HG03025 (cell line): ENCODE measurements around the gene PUS1.
"Not testable (repeated sequence)": the region's sequence is repeated elsewhere in the genome, so short reads cannot be mapped to it uniquely, and the experiment has no call there.

ENCODE experiments used
- ATAC-seq: cut with Tn5 transposase; IDR thresholded peaks from one replicate; pipeline ENCODE4 v1.9.1; 2021; ENCODE audit warnings: mild to moderate bottlenecking, moderate library complexity; ENCODE audit not compliant: unreplicated experiment, low FRiP score

Gene PUS1

DNA sequence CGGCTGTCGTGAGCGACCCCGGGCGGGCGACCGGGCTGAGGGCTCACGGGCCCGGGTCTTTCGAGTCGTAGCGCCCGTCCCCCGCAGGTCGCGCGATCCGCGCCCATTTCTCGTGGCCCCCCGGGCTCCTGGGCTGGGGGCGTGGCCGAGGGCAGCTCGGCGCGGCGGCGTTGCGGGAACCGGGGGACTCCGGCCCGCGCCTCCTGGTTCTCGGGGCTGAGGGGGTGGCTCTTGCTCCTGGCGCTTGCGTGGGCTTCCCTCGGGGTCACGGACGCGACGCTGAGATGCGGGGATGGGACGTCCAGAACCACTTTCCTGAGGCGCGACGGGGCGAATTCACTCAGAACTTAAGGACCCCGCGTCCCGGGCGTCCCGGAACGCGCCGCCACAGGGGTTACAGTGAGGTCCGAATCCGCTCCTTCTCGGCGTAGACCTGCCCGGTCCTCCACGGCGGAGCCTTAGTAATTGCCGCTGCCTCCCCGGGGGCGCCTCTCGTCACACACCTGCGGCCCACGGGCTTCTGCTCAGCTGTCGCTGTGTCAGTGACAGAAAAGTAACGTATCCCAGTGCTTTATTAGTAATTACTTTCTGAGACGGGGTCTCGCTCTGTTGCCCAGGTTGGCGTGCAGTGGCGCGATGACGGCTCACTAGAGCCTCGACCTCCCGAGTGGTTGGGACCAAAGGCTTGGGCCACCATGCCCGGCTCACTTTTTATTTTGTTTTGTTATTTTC lies 21.3 kb downstream of the PUS1 start:
- peak; percentile 32 for ATAC-seq

- not testable (repeated sequence) for ATAC-seq
Measured at GRCh38 chr12:131953810-131954209, 24.7 kb downstream of the PUS1 start.

GRCh38 chr12:131954460-131954859 lies 25.4 kb downstream of the PUS1 start:
- not testable (repeated sequence) for ATAC-seq

DNA sequence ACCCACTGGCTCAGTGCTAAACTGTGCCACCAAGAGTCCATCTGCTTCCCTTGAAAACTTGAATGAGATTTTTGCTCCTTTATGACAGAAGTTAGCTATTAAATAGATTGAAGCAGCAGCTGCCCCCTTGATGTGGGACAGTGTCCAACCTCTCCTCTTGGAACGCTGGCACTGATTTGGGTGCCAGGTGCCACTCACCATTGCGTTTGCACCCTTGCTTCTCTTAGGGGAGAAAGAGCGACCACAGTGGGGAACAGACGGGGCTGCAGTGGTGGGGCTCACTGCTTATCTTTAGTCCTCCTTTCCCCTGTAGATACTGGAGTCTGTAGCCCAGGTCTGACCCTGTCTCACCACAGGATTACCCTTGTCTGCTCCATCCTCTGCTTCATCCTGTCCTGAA lies 30.0 kb downstream of the PUS1 start:
- ATAC-seq, result no peak

GRCh38 chr12:131959641-131960589 lies 30.8 kb downstream of the PUS1 start:
- ATAC-seq, result no peak

DNA sequence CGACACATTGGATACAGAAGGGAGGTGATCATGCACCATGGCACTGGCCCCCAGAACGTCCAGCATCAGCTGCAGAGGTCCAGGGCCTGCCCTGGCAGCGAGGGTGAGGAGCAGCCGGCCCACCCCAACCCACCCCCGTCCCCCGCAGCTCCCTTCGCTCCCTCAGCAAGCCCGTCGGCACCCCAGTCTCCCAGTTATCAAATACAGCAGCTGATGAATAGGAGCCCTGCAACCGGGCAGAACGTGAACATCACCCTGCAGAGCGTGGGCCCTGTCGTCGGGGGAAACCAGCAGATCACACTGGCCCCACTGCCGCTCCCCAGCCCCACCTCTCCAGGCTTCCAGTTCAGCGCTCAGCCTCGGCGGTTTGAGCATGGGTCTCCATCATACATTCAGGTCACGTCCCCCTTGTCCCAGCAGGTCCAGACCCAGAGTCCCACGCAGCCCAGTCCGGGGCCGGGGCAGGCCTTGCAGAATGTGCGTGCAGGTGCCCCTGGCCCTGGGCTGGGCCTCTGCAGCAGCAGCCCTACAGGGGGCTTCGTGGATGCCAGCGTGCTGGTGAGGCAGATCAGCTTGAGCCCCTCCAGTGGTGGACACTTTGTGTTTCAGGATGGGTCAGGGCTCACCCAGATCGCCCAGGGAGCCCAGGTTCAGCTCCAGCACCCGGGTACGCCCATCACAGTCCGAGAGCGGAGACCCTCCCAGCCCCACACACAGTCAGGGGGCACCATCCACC lies 31.7 kb downstream of the PUS1 start:
- not testable (repeated sequence) for ATAC-seq

DNA sequence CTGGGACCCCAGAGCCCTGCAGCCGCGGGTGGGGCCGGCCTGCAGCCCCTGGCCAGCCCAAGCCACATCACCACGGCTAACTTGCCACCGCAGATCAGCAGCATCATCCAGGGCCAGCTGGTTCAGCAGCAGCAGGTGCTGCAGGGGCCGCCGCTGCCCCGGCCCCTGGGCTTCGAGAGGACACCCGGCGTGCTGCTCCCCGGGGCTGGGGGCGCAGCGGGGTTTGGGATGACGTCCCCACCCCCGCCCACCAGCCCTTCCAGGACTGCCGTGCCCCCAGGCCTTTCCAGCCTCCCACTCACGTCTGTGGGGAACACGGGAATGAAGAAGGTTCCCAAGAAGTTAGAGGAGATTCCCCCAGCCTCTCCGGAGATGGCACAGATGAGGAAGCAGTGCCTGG lies 32.3 kb downstream of the PUS1 start:
- not testable (repeated sequence) for ATAC-seq

DNA sequence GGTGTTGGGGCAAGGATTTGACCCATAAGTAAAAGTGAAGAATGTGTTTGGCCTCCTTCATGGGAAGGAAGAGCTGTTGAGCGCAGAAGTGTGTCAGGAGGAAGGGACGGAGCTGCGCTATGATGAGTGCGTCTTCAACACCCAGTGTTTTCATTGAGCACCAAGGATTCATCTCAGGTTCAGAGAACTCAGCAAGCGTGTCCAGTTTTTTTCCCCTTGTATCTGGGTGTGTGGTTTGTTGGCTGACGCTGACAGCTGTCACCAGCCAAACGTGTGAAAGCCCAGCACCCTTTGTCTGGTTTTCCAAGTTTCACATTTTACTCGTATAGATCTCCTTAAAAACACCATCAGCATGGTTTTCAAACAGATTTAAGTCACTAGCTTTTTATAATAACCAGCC lies 33.0 kb downstream of the PUS1 start:
- no peak for ATAC-seq

- ATAC-seq, result no peak
Measured at GRCh38 chr12:131963381-131963780, 34.3 kb downstream of the PUS1 start.

DNA sequence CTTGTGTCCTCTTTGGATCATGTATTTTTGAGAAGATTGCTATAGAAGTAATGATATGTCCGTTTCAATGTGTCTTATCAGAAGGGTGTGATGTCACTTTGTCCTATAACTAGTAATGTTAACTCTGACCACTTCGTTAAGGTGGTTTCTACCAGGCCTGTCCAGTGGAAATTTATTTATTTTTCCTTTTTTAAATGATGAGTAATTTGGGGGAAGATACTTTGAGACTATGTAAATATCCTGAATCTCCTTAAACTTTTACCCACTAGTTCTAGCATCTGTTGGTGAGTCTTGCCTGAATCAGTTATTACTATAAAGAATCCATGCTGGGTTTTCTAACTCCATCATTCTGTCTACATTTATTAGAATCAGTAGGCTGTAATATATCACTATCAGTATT lies 36.0 kb downstream of the PUS1 start:
- no peak for ATAC-seq

DNA sequence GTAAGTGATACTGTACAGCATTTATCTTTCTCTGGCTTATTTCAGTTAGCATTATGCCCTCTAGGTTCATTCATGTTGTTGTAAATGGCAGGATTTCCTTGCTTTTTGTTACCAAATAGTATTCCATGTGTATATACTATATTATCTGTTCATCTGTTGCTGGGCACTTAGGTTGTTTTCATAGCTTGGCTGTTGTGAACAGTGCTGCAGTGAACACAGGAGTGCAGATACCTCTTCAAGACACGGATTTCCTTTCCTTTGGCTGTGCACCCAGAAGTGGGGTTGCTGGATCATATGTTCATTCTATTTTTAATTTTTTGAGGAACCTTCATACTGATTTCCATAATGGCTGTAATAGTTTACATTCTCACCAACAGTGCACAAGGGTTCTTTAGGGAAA lies 42.1 kb downstream of the PUS1 start:
- ATAC-seq, result no peak

DNA sequence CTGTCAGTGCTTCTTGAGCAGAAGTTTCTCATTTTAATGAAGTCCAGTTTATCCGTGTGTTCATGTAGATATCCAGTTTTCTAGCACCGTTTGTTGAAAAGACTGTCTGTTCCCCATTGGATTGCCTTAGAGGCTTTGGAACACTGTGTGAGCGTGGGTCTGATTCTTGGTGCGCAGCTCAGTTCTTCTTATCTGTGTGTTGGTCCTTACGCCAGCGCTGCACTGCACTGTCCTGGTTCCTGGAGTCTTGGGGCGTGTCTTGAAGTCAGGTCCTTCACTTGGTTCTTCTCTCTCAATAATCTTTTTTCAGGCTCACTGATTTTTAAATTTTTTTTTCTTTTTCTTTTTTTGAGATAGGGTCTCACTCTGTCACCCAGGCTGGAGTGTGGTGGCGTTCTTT lies 46.2 kb downstream of the PUS1 start:
- ATAC-seq, result no peak

DNA sequence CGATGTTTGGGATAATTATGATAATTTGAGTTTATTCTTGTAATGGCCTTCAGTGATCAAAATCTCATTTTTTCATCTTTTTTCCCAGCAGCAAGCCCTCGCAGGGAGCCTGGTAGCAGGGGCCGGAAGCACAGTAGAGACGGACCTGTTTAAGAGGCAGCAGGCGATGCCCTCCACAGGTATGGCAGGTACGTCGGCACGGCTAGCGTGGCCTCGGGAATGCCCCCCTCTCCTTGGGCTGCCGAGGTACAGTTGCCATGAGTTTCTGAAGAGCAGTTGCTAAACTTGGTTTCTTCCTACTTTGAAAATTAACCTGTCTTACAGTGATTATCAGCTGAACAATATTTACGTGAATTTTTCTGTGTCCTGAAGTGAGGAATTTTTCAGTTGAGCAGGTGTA lies 50.5 kb downstream of the PUS1 start:
- ATAC-seq, result no peak

DNA sequence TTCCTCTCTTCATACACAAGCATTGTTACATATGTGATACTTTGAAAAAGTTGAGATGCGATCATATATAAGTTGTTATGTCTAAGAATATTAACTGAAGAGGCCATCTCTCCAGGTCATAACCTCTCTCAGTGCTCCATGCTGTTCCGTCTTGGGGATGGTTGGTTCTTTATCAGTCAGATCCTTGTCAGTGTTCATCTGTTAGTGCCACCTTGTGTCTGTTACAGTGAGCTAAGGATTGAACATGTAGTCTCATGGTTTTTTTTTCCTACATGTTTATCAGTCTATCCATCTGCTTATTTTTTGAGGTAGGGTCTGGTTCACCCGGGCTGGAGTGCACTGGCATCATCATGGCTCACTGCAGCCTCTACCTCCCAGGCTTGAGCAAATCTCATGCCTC lies 51.2 kb downstream of the PUS1 start:
- no peak for ATAC-seq

GRCh38 chr12:131981388-131981787 lies 52.3 kb downstream of the PUS1 start:
- ATAC-seq, result no peak

GRCh38 chr12:131982041-131982440 lies 53.0 kb downstream of the PUS1 start:
- ATAC-seq, result no peak

GRCh38 chr12:131983026-131983425 lies 54.0 kb downstream of the PUS1 start:
- ATAC-seq, result no peak

DNA sequence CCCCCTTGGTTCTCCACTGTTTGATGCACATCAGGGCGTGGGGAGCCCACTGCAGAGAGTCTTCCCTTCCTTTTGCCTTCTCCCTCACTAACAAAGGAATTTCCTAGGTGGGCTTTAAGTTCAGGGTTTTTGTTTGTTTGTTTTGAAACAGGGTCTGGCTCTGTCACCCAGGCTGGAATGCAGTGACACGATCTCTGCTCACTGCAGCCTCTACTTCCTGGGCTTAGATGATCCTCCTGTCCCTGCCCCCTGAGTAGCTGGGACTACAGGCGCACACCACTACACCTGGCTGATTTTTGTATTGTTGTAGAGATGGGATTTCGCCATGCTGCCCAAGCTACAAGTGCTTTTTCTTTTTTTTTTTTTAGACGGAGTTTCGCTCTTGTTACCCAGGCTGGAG lies 54.5 kb downstream of the PUS1 start:
- ATAC-seq, result no peak

DNA sequence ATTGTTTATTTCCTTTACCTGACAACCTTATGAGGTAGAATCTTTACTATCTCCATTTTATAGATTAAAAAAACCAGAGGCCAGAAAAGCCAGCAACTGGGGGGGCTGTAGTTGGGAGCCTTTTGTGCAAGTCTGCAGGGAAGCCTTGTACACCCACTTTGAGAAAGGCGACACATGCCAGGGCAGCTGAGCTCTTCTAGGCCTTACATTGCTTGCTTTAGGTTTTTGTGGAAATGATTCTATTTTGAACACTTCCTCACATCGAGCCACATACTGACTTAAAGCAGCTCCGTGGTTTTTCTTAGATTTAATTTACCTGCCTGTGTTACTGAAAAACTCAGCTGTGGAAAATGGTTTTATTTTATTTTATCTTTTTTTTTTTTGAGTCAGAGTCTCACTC lies 55.3 kb downstream of the PUS1 start:
- ATAC-seq, result no peak

- not testable (repeated sequence) for ATAC-seq
Measured at GRCh38 chr12:131985510-131985875, 56.4 kb downstream of the PUS1 start.

DNA sequence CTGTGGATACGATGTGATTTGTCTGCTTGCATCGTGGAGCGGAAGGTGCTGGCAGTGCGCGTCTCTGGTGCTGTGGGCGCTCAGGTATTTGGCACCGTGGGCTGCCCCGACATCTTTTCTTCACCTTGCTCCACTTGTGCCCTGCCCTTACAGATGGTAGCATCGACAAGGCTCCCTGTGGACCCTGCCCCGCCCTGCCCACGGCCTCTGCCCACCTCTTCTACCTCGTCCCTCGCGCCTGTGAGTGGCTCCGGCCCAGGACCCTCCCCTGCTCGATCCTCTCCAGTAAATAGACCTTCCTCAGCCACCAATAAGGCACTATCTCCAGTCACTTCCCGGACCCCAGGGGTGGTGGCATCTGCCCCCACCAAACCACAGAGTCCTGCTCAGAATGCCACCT lies 57.3 kb downstream of the PUS1 start:
- ATAC-seq, result no peak
